ENCODE data around the gene PCF11. TPM values are rescaled to one million over a fixed set of nuclear protein-coding genes. Genes with fewer than 3 reads are reported as not detected.

Gene PCF11
- total and polyA plus RNA-seq, 2 of the 13 experiments (the other 11 are each of a cell fraction or from before 2014, with no cell fraction given) = 40.3 to 47.7 TPM

Small RNA genes within 50 kb of the gene (small RNA-seq; reads per million reads assigned to genes)
- gene AP000873.5 (ENCODE audit: insufficient read depth in 2 of 3, insufficient read length in 3 of 3, low read depth in 2 of 3, low replicate concordance in 1 of 3) = 0 reads per million in 3 experiments

Other genes with a start within 250 kb of the PCF11 start
- 5.0 and 8.8 TPM in 2 replicates for gene RAB30, start 85.2 kb upstream of the PCF11 start, total RNA-seq (2016; rRNA removed; fragmentation: Illumina TruSeq; extraction: Trizol)
- 3.7 and 4.2 TPM in 2 replicates for gene RAB30, start 85.2 kb upstream of the PCF11 start, polyA plus RNA-seq (2011; rRNA removed)
- gene ANKRD42, start 36.6 kb downstream of the PCF11 start, total RNA-seq (2016; rRNA removed; fragmentation: Illumina TruSeq; extraction: Trizol) = 3.7 and 3.8 TPM in 2 replicates
- 2.2 and 2.4 TPM in 2 replicates for gene ANKRD42, start 36.6 kb downstream of the PCF11 start, polyA plus RNA-seq (2011; rRNA removed)
- 46.1 and 56.3 TPM in 2 replicates for gene CCDC90B, start 129.2 kb downstream of the PCF11 start, total RNA-seq (2016; rRNA removed; fragmentation: Illumina TruSeq; extraction: Trizol)
- gene CCDC90B, start 129.2 kb downstream of the PCF11 start, polyA plus RNA-seq (2011; rRNA removed) = 15.2 and 17.1 TPM in 2 replicates